ENCODE results near the gene ARID5A. TPM values are rescaled to one million over a fixed set of nuclear protein-coding genes. Genes with fewer than 3 reads are reported as not detected.

The ARID5A gene
- total RNA-seq, 2 donors from 2014 or later = 152 to 231 TPM

DNA sequence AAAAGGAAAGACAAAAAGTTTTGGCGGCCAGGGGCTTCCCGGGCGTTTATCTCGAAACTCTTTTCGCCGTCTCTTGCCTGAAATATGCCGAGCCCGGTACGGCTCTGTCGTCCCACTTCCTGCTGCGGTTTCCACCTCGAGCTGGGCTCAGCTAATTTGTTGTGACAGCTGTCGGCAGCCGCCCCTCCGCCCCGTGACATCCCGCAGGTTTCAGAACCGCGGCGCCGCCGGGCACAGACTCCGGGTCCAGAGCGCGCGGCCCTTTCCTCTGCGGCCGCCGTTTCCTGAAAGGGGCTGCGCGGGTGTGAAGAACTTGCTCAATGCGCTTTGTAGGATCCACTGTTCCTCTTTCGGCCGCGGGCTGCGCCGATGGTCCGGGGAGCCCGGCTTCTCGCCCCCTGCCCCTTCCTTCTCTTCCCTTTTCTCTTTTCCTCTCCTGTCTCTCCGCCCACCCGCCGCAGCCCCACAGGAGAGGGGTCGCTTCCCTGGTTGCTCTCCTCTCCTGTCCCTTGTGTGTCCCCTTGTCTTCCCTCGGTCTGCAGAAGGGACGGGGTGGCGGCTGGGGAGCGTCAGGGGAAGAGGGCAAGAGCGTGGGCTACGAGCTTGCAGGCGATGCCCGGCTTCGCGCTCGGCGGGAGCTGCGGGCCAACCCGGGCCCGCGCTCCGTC lies 648 bp downstream of the ARID5A start:
- H3K27ac ChIP-seq = peak overlapping the region; percentile 94 to 97
- peaks cover 50 to 76% of the 10 kb centered on the region in 2 donors for H3K4me1 ChIP-seq (ENCODE audit: control insufficient read depth in 1 of 2, low read depth in 2 of 2)
- ATAC-seq (ENCODE audit: insufficient number of reproducible peaks, low FRiP score, low read depth) (no peak), DNase-seq (ENCODE audit: low spot score) (no peak)
- H3K4me3 ChIP-seq = peak overlapping the region; percentile 93
- H3K36me3 ChIP-seq = no peaks in the 10 kb centered on the region
- H3K9me3 ChIP-seq = no peaks in the 10 kb centered on the region
- no peaks in the 10 kb centered on the region for H3K27me3 ChIP-seq (replicated peaks; ENCODE audit: insufficient read depth)
- TF ChIP-seq, protein P1, sequence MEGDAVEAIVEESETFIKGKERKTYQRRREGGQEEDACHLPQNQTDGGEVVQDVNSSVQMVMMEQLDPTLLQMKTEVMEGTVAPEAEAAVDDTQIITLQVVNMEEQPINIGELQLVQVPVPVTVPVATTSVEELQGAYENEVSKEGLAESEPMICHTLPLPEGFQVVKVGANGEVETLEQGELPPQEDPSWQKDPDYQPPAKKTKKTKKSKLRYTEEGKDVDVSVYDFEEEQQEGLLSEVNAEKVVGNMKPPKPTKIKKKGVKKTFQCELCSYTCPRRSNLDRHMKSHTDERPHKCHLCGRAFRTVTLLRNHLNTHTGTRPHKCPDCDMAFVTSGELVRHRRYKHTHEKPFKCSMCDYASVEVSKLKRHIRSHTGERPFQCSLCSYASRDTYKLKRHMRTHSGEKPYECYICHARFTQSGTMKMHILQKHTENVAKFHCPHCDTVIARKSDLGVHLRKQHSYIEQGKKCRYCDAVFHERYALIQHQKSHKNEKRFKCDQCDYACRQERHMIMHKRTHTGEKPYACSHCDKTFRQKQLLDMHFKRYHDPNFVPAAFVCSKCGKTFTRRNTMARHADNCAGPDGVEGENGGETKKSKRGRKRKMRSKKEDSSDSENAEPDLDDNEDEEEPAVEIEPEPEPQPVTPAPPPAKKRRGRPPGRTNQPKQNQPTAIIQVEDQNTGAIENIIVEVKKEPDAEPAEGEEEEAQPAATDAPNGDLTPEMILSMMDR (IDR thresholded peaks at IDR 0.05) = no peak

GRCh38 chr2:96537734-96538486 lies 1.4 kb downstream of the ARID5A start:
- Histone ChIP-seq H3K27me3 (replicated peaks; ENCODE audit: insufficient read depth) (no peaks in the 10 kb centered on the region), H3K36me3 (peaks cover under 1% of the 10 kb centered on the region), H3K9me3 (no peaks in the 10 kb centered on the region), H3K27ac (peak overlapping the region; percentile 94 to 97), H3K4me3 (peak overlapping the region; percentile 93), H3K4me1 (ENCODE audit: control insufficient read depth in 1 of 2, low read depth in 2 of 2) (peaks cover 43 to 76% of the 10 kb centered on the region in 2 donors)
- DNase-seq (ENCODE audit: low spot score) (no peak), ATAC-seq (ENCODE audit: insufficient number of reproducible peaks, low FRiP score, low read depth) (no peak)
- TF ChIP-seq, protein P1 (IDR thresholded peaks at IDR 0.05) = no peak

GRCh38 chr2:96538487-96539214 lies 2.1 kb downstream of the ARID5A start:
- Histone ChIP-seq H3K27me3 (replicated peaks; ENCODE audit: insufficient read depth) (no peaks in the 10 kb centered on the region), H3K4me1 (ENCODE audit: control insufficient read depth in 1 of 2, low read depth in 2 of 2) (peaks cover 40 to 79% of the 10 kb centered on the region in 2 donors), H3K27ac (peak overlapping the region; percentile 94 to 97), H3K4me3 (peak overlapping the region; percentile 93), H3K9me3 (no peaks in the 10 kb centered on the region), H3K36me3 (peaks cover 4% of the 10 kb centered on the region)
- ATAC-seq (ENCODE audit: insufficient number of reproducible peaks, low FRiP score, low read depth) = no peak
- peak; percentile 87 for DNase-seq (ENCODE audit: low spot score)
- TF ChIP-seq, protein P1 (IDR thresholded peaks at IDR 0.05) = no peak

- no peak for DNase-seq (ENCODE audit: low spot score)
- Histone ChIP-seq H3K4me1 (ENCODE audit: control insufficient read depth in 1 of 2, low read depth in 2 of 2) (peaks cover 34 to 79% of the 10 kb centered on the region in 2 donors), H3K27me3 (replicated peaks; ENCODE audit: insufficient read depth) (no peaks in the 10 kb centered on the region), H3K36me3 (peaks cover 4% of the 10 kb centered on the region), H3K4me3 (peak overlapping the region; percentile 93), H3K27ac (peak overlapping the region; percentile 94 to 97), H3K9me3 (no peaks in the 10 kb centered on the region)
- TF ChIP-seq, protein P1 (IDR thresholded peaks at IDR 0.05) = no peak
- ATAC-seq (ENCODE audit: insufficient number of reproducible peaks, low FRiP score, low read depth) = no peak
Measured at GRCh38 chr2:96539215-96539920, 2.8 kb downstream of the ARID5A start.

All from thoracic aorta (tissue), 2 donors.